ENCODE measurements around the gene ARID5A.
"Not testable (repeated sequence)": the region's sequence is repeated elsewhere in the genome, so short reads cannot be mapped to it uniquely, and the experiment has no call there.

The ARID5A gene, protein sequence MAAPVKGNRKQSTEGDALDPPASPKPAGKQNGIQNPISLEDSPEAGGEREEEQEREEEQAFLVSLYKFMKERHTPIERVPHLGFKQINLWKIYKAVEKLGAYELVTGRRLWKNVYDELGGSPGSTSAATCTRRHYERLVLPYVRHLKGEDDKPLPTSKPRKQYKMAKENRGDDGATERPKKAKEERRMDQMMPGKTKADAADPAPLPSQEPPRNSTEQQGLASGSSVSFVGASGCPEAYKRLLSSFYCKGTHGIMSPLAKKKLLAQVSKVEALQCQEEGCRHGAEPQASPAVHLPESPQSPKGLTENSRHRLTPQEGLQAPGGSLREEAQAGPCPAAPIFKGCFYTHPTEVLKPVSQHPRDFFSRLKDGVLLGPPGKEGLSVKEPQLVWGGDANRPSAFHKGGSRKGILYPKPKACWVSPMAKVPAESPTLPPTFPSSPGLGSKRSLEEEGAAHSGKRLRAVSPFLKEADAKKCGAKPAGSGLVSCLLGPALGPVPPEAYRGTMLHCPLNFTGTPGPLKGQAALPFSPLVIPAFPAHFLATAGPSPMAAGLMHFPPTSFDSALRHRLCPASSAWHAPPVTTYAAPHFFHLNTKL

DNA sequence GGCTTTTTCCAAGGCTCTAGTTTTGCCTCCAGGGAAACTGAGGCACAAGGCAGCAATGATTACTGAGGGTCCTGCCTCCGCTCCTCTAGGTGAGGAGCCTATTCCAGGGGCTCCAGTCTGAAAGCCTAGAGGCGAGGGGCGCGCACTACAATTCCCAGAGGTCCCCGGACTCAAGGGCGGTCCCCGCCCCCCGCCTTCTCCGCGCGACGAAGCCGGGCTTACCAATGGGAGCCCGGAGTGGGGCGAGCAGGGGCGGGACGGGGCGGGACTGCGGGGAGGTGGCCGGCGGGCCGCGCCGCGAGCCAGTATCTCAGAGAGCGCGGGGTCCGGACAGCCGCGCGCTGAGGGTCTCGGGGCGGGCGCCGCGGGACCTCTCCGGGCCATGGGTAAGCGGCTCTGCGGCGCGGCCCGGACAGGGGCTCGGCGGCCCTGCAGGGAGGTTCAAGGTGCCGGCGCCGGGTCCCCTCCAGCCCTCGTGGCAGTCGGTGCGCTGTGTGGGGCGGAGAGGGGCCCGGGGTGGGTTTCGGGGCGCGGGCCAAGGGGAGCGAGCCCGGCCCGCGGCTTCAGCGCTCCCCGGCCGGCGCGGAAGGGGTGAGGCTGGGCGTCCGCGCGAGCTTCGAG lies at the start of gene ARID5A:
Gene ARID5A (plus strand): TSS at position 308 of the 621 bp plus-strand sequence. CDS start 75 bp downstream, at position 383.
- Histone ChIP-seq H3K9ac (ENCODE audit: low read depth, low read length) (peak within 1 kb of the TSS; percentile 45; the same call in 1 of the 2 replicates), H3K4me1 (ENCODE audit: insufficient read depth, low read length) (peaks cover 23% of the 10 kb centered on the region; the same call in 1 of the 2 replicates), H3K36me3 (ENCODE audit: insufficient read depth, low read depth, low read length) (no peaks in the 10 kb centered on the region), H3K27ac (ENCODE audit: low read length) (no peak within 1 kb of the TSS), H3K9me3 (ENCODE audit: insufficient read depth, low read depth, low read length) (no peaks in the 10 kb centered on the region), H3K4me3 (ENCODE audit: low read length) (peak within 1 kb of the TSS; percentile 73), H3K27me3 (ENCODE audit: insufficient read depth, low read length) (peaks cover 43% of the 10 kb centered on the region)

DNA sequence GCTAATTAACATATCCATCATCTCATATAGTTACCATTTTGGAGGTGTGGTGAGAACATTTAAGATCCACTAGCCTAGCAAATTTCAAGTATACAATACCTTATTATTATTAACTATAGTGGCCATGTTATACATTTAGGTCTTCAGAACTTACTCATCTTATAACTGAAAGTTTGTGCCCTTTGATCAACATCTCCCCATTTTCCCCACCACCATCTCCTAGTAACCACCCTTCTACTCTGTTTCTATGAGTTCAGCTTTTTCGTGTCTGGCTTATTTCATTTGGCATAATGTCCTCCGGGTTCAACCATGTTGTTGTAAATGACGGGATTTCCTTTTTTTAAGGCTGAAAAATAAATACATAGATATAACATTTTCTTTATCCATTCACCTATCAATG lies 47.3 kb upstream of the ARID5A start:
- no peak overlapping the region for H3K9ac ChIP-seq (ENCODE audit: low read depth, low read length)
- no peak overlapping the region for H3K4me3 ChIP-seq (ENCODE audit: low read length)
- H3K9me3 ChIP-seq (ENCODE audit: insufficient read depth, low read depth, low read length) = no peaks in the 10 kb centered on the region; the same call in 1 of the 2 replicates
- peaks cover 8% of the 10 kb centered on the region; the same call in 1 of the 2 replicates for H3K27me3 ChIP-seq (ENCODE audit: insufficient read depth, low read length)
- H3K27ac ChIP-seq (ENCODE audit: low read length) = no peak overlapping the region
- 0 out of 2 replicates have a peak, but pooled peaks cover 3% of the 10 kb centered on the region for H3K4me1 ChIP-seq (ENCODE audit: insufficient read depth, low read length)
- H3K36me3 ChIP-seq (ENCODE audit: insufficient read depth, low read depth, low read length) = no peaks in the 10 kb centered on the region

DNA sequence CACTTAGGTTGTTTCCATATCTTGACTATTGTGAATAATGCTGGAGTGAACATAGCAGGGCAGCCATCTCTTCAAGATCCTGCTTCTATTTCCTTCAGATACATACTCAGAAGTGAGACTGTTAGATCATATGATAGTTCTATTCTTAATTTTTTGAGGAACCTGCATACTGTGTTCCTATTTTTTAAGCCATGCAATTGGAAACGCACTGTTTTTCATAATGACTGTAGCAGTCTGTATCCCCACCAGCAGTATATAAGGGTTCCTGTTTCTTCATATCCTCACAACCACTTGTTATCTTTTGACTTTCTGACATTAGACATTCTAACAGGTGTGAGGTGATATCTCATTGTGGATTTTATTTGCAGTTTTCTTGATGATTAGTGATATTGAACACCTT lies 46.9 kb upstream of the ARID5A start:
- H3K9ac ChIP-seq (ENCODE audit: low read depth, low read length) = no peak overlapping the region
- peaks cover 8% of the 10 kb centered on the region; the same call in 1 of the 2 replicates for H3K27me3 ChIP-seq (ENCODE audit: insufficient read depth, low read length)
- H3K27ac ChIP-seq (ENCODE audit: low read length) = no peak overlapping the region
- H3K4me1 ChIP-seq (ENCODE audit: insufficient read depth, low read length) = 0 out of 2 replicates have a peak, but pooled peaks cover 3% of the 10 kb centered on the region
- H3K4me3 ChIP-seq (ENCODE audit: low read length) = no peak overlapping the region
- H3K36me3 ChIP-seq (ENCODE audit: insufficient read depth, low read depth, low read length) = no peaks in the 10 kb centered on the region
- H3K9me3 ChIP-seq (ENCODE audit: insufficient read depth, low read depth, low read length) = no peaks in the 10 kb centered on the region; the same call in 1 of the 2 replicates

DNA sequence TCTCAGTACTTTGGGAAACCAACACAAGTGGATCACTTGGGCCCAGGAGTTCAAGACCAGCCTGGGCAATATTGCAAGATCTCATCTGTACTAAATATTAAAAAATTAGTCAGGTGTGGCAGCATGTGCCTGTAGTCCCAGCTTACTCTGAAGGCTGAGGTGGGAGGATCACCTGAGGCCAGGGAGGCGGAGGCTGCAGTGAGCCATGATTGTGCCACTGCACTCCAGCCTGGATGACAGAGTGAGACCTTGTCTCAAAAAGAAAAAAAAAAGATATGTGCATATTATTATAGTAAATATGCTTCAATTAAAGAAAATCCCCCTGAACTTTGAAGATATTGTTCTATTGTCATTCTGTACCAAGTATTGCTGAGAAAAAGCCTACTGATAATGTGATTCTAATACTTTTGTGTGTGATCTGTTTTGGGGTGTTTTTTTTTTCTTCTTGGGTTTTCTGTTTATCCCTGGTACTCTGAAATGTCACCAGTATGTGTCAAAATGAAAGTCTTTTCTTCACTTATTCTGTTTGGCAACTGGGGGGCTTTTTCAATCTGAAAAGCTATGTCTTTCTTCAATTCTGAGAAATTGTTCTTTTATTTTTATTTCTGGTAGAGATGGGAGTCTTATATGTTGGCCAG lies 44.6 kb upstream of the ARID5A start:
- Histone ChIP-seq H3K27me3 (ENCODE audit: insufficient read depth, low read length) (no peaks in the 10 kb centered on the region), H3K4me3 (ENCODE audit: low read length) (no peak overlapping the region), H3K4me1 (ENCODE audit: insufficient read depth, low read length) (no peaks in the 10 kb centered on the region), H3K9ac (ENCODE audit: low read depth, low read length) (no peak overlapping the region), H3K36me3 (ENCODE audit: insufficient read depth, low read depth, low read length) (no peaks in the 10 kb centered on the region), H3K9me3 (ENCODE audit: insufficient read depth, low read depth, low read length) (no peaks in the 10 kb centered on the region; the same call in 1 of the 2 replicates), H3K27ac (ENCODE audit: low read length) (no peak overlapping the region)

DNA sequence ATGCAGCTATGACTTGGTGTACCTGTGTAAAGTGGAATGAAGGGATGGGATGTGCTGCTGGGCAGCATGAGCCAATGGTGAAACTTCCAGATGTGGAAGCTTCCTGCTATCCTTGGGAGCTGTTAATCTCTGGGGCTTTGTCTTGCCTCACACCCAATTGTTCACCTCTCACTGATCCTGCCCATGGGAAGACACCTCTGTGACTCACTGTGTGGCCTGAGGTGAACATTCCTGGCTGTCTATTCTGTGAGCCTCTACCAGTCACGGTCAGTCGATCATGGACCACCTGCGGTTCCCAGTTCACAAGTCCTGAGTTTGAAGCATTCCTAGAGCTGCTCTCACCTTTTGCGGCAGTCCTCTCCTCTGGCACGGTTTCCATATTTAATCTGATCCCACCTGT lies 43.5 kb upstream of the ARID5A start:
- no peaks in the 10 kb centered on the region; the same call in 1 of the 2 replicates for H3K9me3 ChIP-seq (ENCODE audit: insufficient read depth, low read depth, low read length)
- H3K36me3 ChIP-seq (ENCODE audit: insufficient read depth, low read depth, low read length) = no peaks in the 10 kb centered on the region
- no peak overlapping the region for H3K4me3 ChIP-seq (ENCODE audit: low read length)
- no peak overlapping the region for H3K27ac ChIP-seq (ENCODE audit: low read length)
- no peak overlapping the region for H3K9ac ChIP-seq (ENCODE audit: low read depth, low read length)
- no peaks in the 10 kb centered on the region for H3K4me1 ChIP-seq (ENCODE audit: insufficient read depth, low read length)
- H3K27me3 ChIP-seq (ENCODE audit: insufficient read depth, low read length) = no peaks in the 10 kb centered on the region

DNA sequence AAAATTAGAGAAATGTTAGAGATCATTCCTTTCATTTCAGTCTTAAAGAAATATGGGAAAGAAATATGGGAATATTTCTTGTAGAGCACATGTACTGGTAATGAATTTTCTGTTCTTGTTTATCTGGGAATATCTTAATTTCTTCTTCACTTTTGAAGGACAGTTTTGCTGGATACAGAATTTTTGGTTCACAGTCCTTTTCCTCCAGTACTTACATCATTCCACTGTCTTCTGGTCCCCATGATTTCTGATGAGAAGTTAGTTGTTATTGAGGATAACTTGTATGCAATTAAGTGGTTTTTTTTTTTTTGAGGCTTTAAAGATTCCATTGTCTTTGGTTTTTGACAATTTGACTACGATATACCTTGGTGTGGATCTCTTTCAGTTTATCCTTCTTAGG lies 42.4 kb upstream of the ARID5A start:
- H3K27me3 ChIP-seq (ENCODE audit: insufficient read depth, low read length) = no peaks in the 10 kb centered on the region
- no peaks in the 10 kb centered on the region; the same call in 1 of the 2 replicates for H3K9me3 ChIP-seq (ENCODE audit: insufficient read depth, low read depth, low read length)
- H3K9ac ChIP-seq (ENCODE audit: low read depth, low read length) = no peak overlapping the region
- H3K27ac ChIP-seq (ENCODE audit: low read length) = no peak overlapping the region
- H3K4me3 ChIP-seq (ENCODE audit: low read length) = no peak overlapping the region
- no peaks in the 10 kb centered on the region for H3K36me3 ChIP-seq (ENCODE audit: insufficient read depth, low read depth, low read length)
- H3K4me1 ChIP-seq (ENCODE audit: insufficient read depth, low read length) = no peaks in the 10 kb centered on the region

DNA sequence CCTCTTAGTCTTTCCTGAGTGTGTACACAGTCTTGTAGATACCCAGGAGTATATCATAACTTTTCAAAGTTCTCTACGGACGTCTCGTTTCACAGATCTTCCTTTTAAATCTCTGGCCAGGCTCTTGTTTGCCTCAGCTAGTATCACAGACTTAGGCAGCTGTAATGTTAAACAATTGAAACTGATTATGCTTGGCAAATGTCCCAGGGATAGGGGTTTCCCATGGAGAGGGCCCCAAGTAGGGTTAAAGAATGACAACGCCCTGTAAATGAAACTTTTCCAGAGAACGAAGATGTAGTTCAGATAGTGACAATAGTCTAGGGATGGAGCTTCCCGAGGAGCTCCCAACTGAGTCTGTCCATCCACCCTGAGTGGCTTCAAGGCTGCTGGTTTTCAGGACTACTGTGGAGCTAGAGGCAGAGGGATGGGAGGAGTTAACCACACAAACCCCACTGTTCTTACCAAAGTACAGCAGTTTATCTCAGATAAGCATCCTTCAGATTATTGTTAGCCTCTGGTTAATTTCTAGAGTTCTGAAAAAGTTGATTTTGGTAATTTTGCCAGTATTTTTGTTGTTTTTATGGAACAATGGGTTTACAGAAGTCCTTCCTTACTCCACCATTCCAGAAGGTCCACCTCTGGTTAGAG lies 40.4 kb upstream of the ARID5A start:
- Histone ChIP-seq H3K9me3 (ENCODE audit: insufficient read depth, low read depth, low read length) (no peaks in the 10 kb centered on the region; the same call in 1 of the 2 replicates), H3K36me3 (ENCODE audit: insufficient read depth, low read depth, low read length) (no peaks in the 10 kb centered on the region), H3K9ac (ENCODE audit: low read depth, low read length) (no peak overlapping the region), H3K4me1 (ENCODE audit: insufficient read depth, low read length) (no peaks in the 10 kb centered on the region), H3K4me3 (ENCODE audit: low read length) (no peak overlapping the region), H3K27me3 (ENCODE audit: insufficient read depth, low read length) (no peaks in the 10 kb centered on the region), H3K27ac (ENCODE audit: low read length) (no peak overlapping the region)

DNA sequence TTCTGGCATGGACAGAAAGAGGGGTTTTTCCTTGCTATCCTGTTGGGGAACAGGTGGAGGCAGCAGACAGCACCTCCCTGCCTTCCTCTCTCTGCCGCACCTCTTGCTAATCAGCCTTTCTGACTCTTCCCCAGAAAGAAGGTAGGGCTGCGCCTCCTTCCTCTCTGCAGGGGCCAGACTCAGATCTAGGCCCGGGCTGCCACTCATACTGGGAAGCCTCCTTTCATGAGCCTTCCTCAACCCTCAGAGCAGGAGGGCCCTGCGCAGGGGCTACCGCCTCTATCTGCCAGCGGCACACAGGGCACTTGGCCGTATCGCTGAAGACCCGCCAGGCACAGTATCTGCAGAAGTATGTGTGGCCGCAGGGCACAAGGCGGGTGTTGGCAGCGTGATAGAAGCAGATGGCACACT lies 38.5 kb upstream of the ARID5A start:
- H3K9me3 ChIP-seq (ENCODE audit: insufficient read depth, low read depth, low read length) = no peaks in the 10 kb centered on the region; the same call in 1 of the 2 replicates
- no peaks in the 10 kb centered on the region for H3K4me1 ChIP-seq (ENCODE audit: insufficient read depth, low read length)
- H3K4me3 ChIP-seq (ENCODE audit: low read length) = no peak overlapping the region
- H3K36me3 ChIP-seq (ENCODE audit: insufficient read depth, low read depth, low read length) = no peaks in the 10 kb centered on the region
- H3K27me3 ChIP-seq (ENCODE audit: insufficient read depth, low read length) = no peaks in the 10 kb centered on the region
- no peak overlapping the region for H3K9ac ChIP-seq (ENCODE audit: low read depth, low read length)
- H3K27ac ChIP-seq (ENCODE audit: low read length) = no peak overlapping the region

DNA sequence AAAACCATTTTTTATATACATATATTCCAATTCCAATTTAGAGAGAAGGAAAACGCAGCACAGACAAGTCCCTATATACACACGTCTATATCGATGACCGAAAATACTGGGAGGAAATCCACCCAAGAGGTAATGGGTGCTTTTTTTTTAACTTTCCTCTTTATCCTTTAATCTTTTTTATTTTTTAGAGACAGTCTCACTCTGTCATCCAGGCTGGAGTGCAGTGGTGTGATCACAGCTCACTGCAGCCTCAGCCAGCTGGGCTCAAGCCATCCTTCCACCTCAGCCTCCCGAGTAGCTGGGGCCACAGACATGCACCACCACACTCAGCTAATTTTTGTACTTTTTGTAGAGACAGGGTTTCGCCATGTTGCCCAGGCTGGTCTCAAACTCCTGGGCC lies 37.9 kb upstream of the ARID5A start:
- H3K27ac ChIP-seq (ENCODE audit: low read length); H3K36me3 ChIP-seq (ENCODE audit: insufficient read depth, low read depth, low read length); H3K27me3 ChIP-seq (ENCODE audit: insufficient read depth, low read length); H3K9me3 ChIP-seq (ENCODE audit: insufficient read depth, low read depth, low read length); H3K4me3 ChIP-seq (ENCODE audit: low read length); H3K9ac ChIP-seq (ENCODE audit: low read depth, low read length); H3K4me1 ChIP-seq (ENCODE audit: insufficient read depth, low read length): not testable (repeated sequence)

DNA sequence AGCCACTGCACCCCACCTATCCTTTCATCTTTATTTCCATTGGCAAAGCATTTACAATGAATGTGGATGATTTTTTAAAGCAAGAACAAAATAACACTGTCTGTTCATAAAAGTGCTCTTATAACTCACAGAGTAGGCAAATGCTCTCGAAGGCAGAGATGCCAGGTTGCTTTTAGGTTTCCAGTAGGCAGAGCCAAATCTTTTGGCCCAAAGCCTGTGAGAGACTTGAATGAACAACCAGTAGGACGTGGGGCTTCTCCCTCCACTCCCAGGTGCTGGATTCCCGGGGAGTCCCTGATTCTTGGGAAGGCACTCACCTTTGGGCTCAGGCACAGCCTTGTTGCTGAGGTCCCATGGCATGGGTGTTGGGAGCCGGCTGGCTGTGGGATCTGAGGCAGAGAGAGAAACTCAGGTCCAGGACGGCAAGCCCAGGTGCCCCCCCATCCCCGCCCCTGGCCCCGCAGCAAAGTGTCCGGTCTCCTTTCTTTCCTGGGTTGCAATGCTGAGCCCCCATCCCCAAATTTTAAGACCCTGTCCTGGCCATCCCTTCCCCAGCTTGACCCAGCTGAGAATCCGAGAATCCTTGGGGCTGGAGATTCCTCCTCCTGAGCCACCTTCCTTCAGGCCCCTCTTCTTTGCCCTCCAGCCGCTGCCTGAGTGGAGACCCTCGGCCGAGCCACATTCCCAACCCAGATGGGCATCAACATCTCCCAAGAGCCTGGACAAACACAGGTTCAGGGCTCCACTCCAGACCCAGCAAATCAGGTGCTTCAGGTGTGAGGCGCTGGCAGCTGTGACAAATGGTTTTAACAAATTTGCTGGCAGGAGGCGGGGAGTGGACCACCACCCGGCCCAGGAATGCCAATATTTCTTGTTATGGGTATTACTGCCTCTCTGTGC lies 37.2 kb upstream of the ARID5A start:
- H3K4me1 ChIP-seq (ENCODE audit: insufficient read depth, low read length) = no peaks in the 10 kb centered on the region
- no peaks in the 10 kb centered on the region for H3K36me3 ChIP-seq (ENCODE audit: insufficient read depth, low read depth, low read length)
- no peak overlapping the region for H3K4me3 ChIP-seq (ENCODE audit: low read length)
- H3K9me3 ChIP-seq (ENCODE audit: insufficient read depth, low read depth, low read length) = no peaks in the 10 kb centered on the region
- H3K9ac ChIP-seq (ENCODE audit: low read depth, low read length) = no peak overlapping the region
- H3K27me3 ChIP-seq (ENCODE audit: insufficient read depth, low read length) = no peaks in the 10 kb centered on the region
- no peak overlapping the region for H3K27ac ChIP-seq (ENCODE audit: low read length)
